LNCaP clone FGC (cell line): ENCODE measurements around the gene KRT3.

Experiments used
- DNase-seq: peaks from one replicate; pipeline ENCODE4 v3.0.0-alpha.2; 2011; ENCODE audit warnings: low read depth
- H3K4me3 ChIP-seq: 2 replicates; pipeline ENCODE4 v1.5.1; 2011; ENCODE audit warnings: mild to moderate bottlenecking, low read depth, low read length, control low read depth
- TF ChIP-seq, protein P1 (sequence below): IDR thresholded peaks from 2 replicates; pipeline ENCODE4 v1.5.1; 2012; ENCODE audit warnings: mild to moderate bottlenecking; ENCODE audit not compliant: control insufficient read depth, insufficient read depth; ENCODE audit errors: extremely low read depth

Gene KRT3

DNA sequence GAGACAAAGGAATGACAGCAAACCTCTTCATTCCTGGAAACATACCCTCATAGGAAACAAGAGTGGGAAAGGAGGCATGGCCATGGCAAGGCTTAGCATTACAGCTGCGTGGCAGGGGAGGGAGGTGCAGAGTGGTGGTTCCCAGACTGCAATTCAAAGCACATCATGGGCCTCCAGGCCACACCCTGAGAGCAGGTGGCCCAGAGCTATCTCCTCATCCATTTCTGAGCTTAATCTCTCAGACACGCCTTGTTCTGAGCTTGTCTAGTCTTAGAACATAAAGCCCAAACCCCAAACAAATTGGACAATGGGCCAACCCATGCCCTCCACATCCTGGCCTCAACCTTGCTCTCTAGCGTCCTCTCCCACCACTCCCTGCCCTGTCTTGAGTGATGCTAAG is 5.9 kb upstream of the KRT3 start:
- H3K4me3 ChIP-seq: no peak overlapping the region
- no peak for DNase-seq

DNA sequence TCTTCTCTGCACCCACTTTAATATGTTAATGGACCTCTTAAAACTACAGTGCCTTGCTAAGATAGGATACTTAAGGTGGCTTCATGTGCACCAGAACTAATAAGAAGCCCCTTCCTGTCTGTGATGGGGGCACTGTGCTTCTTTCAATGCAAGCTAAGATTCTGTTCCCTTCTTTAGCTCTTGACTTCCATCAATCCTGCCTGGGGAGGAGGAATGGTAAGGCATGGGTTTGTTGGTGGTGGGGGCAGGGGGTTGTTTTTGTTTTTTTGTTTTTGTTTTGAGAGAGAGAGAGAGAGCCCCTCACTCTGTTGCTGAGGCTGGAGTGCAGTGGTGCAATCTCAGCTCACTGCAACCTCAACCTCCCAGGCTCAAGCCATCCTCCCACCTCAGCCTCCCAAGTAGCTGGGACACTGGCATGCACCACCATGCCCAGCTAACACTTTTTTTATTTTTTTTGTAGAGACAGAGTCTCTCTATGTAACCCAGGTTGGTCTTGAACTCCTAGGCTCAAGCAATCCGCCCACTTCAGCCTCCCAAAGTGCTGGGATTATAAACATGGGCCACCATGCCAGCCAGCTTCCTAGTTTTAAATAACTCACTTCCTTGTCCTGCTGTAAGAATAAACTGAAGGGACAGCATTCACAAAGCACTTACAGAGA is 4.5 kb upstream of the KRT3 start:
- no peak overlapping the region for H3K4me3 ChIP-seq
- TF ChIP-seq, protein P1, sequence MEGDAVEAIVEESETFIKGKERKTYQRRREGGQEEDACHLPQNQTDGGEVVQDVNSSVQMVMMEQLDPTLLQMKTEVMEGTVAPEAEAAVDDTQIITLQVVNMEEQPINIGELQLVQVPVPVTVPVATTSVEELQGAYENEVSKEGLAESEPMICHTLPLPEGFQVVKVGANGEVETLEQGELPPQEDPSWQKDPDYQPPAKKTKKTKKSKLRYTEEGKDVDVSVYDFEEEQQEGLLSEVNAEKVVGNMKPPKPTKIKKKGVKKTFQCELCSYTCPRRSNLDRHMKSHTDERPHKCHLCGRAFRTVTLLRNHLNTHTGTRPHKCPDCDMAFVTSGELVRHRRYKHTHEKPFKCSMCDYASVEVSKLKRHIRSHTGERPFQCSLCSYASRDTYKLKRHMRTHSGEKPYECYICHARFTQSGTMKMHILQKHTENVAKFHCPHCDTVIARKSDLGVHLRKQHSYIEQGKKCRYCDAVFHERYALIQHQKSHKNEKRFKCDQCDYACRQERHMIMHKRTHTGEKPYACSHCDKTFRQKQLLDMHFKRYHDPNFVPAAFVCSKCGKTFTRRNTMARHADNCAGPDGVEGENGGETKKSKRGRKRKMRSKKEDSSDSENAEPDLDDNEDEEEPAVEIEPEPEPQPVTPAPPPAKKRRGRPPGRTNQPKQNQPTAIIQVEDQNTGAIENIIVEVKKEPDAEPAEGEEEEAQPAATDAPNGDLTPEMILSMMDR: no peak
- no peak for DNase-seq

More for the DNA sequence above, 5.9 kb upstream of the KRT3 start:
- TF ChIP-seq, protein P1: no peak

- TF ChIP-seq, protein P1: no peak
- no peak for DNase-seq
- H3K4me3 ChIP-seq: no peak overlapping the region
Observed at GRCh38 chr12:52799505-52800211, 3.7 kb upstream of the KRT3 start.

GRCh38 chr12:52798671-52799504 is 3.0 kb upstream of the KRT3 start:
- no peak overlapping the region for H3K4me3 ChIP-seq
- TF ChIP-seq, protein P1: no peak
- DNase-seq: no peak

DNA sequence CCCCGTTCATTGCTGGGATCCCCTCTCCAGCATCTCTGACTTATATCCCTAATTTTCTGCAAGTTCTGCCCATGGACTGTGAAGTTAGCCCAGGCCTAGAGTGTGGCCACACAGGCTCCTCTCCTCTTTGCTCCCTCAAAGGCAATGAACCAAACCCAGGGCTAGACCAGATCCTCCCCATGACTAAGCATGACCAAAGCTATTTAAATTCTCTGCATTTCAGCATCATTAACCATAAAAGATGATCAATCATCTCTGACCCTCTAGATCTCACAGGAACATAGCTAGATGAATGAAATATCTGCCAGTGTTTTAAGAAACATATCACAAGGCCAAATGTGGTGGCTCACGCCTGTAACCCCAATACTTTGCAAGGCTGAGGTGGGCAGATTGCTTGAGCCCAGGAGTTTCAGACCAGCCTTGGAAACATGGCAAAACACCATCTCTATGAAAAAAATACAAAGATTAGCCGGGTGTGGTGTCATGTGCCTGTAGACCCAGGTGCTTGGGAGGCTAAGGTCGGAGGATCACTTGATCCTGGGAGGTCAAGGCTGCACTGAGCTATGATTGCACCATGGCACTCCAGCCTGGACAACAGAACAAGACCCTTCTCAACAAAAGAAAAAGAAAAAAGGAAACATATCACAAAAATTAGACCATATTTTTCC is 2.2 kb upstream of the KRT3 start:
- no peak for DNase-seq
- no peak overlapping the region for H3K4me3 ChIP-seq
- TF ChIP-seq, protein P1: no peak

DNA sequence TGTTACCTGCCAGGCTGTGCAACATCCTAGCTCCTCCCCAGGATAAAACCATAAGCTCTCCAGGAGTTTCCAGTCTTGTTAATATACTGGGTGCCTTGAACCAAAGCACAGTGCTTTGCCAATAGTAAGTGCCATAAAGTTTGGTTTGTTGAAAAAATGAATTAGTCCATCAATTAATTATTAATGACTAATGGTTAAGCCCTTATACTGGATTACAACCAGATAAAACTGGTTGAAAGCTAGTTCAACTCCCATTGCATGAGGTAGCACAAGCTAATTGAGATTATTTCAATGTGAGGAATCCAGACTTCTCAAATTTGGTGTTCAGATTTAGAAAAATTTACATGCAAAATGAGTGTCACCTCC is 1.6 kb upstream of the KRT3 start:
- no peak for DNase-seq
- TF ChIP-seq, protein P1: no peak
- no peak overlapping the region for H3K4me3 ChIP-seq
